ENCODE measurements around the gene ELANE. TPM values are rescaled to one million over a fixed set of nuclear protein-coding genes. Genes with fewer than 3 reads are reported as not detected.

The ELANE gene
- total RNA-seq, 2 donors from 2014 or later = not detected

- Mint-ChIP-seq H3K9me3 (no peaks in the 10 kb centered on the region), H3K27ac (no peak within 1 kb of the TSS), H3K27me3 (peaks cover 0 to 8% of the 10 kb centered on the region in 2 donors), H3K4me1 (ENCODE audit: low read depth in 2 of 2) (no peaks in the 10 kb centered on the region), H3K4me3 (no peak within 1 kb of the TSS), H3K36me3 (no peaks in the 10 kb centered on the region)
- ATAC-seq = peak in 1 of 2 donors; percentile 34
- DNase-seq (ENCODE audit: low spot score) = peak; percentile 53
These were observed 30.1 kb upstream of the ELANE start, which contains the start of gene PLPPR3 for GRCh38 chr19:821825-822503. Gene PLPPR3, minus strand, starts transcription at chr19:821955. Its CDS starts 396 bp downstream, at chr19:821559.

- Mint-ChIP-seq H3K27ac (no peak overlapping the region), H3K9me3 (no peaks in the 10 kb centered on the region), H3K27me3 (peaks cover 0 to 8% of the 10 kb centered on the region in 2 donors), H3K4me1 (ENCODE audit: low read depth in 2 of 2) (no peaks in the 10 kb centered on the region), H3K36me3 (no peaks in the 10 kb centered on the region), H3K4me3 (no peak overlapping the region)
- no peak for ATAC-seq
- DNase-seq (ENCODE audit: low spot score) = peak; percentile 39
These were observed 28.5 kb upstream of the ELANE start for GRCh38 chr19:823565-824121.

GRCh38 chr19:824885-825284, 27.2 kb upstream of the ELANE start:
- H3K4me3 Mint-ChIP-seq = no peak overlapping the region
- H3K27ac Mint-ChIP-seq = no peak overlapping the region
- DNase-seq (ENCODE audit: low spot score) (peak; percentile 39), ATAC-seq (peak in 1 of 2 donors; percentile 2)
- H3K27me3 Mint-ChIP-seq = peaks cover 0 to 8% of the 10 kb centered on the region in 2 donors
- no peaks in the 10 kb centered on the region for H3K9me3 Mint-ChIP-seq
- no peaks in the 10 kb centered on the region for H3K4me1 Mint-ChIP-seq (ENCODE audit: low read depth in 2 of 2)
- no peaks in the 10 kb centered on the region for H3K36me3 Mint-ChIP-seq

GRCh38 chr19:825897-826644, 26.0 kb upstream of the ELANE start:
- DNase-seq (ENCODE audit: low spot score) = no peak
- ATAC-seq = no peak
- H3K27me3 Mint-ChIP-seq = peaks cover 0 to 8% of the 10 kb centered on the region in 2 donors
- H3K36me3 Mint-ChIP-seq = no peaks in the 10 kb centered on the region
- no peak overlapping the region for H3K27ac Mint-ChIP-seq
- H3K4me1 Mint-ChIP-seq (ENCODE audit: low read depth in 2 of 2) = no peaks in the 10 kb centered on the region
- no peak overlapping the region for H3K4me3 Mint-ChIP-seq
- no peaks in the 10 kb centered on the region for H3K9me3 Mint-ChIP-seq

GRCh38 chr19:827314-827709, 24.8 kb upstream of the ELANE start:
- H3K27ac Mint-ChIP-seq = no peak overlapping the region

GRCh38 chr19:827710-828321, 24.3 kb upstream of the ELANE start, which contains the start of gene AZU1:
Gene AZU1, plus strand, starts transcription at chr19:827837. Its CDS starts 10 bp downstream, at chr19:827847.
- Mint-ChIP-seq H3K27ac (no peak within 1 kb of the TSS), H3K36me3 (no peaks in the 10 kb centered on the region), H3K27me3 (peaks cover 0 to 8% of the 10 kb centered on the region in 2 donors), H3K4me1 (ENCODE audit: low read depth in 2 of 2) (no peaks in the 10 kb centered on the region), H3K4me3 (no peak within 1 kb of the TSS), H3K9me3 (no peaks in the 10 kb centered on the region)
- ATAC-seq (peak; percentile 41 to 44), DNase-seq (ENCODE audit: low spot score) (no peak)

More at GRCh38 chr19:827314-827709, 24.8 kb upstream of the ELANE start:
- DNase-seq (ENCODE audit: low spot score) (no peak), ATAC-seq (peak in 1 of 2 donors; percentile 2)
- H3K36me3 Mint-ChIP-seq = no peaks in the 10 kb centered on the region
- no peak overlapping the region for H3K4me3 Mint-ChIP-seq
- no peaks in the 10 kb centered on the region for H3K9me3 Mint-ChIP-seq
- no peaks in the 10 kb centered on the region for H3K4me1 Mint-ChIP-seq (ENCODE audit: low read depth in 2 of 2)
- H3K27me3 Mint-ChIP-seq = peaks cover 0 to 8% of the 10 kb centered on the region in 2 donors

GRCh38 chr19:829129-829758, 22.9 kb upstream of the ELANE start:
- no peak overlapping the region for H3K27ac Mint-ChIP-seq
- H3K27me3 Mint-ChIP-seq = peaks cover 0 to 3% of the 10 kb centered on the region in 2 donors
- no peaks in the 10 kb centered on the region for H3K4me1 Mint-ChIP-seq (ENCODE audit: low read depth in 2 of 2)
- ATAC-seq (no peak), DNase-seq (ENCODE audit: low spot score) (no peak)
- no peaks in the 10 kb centered on the region for H3K36me3 Mint-ChIP-seq
- no peaks in the 10 kb centered on the region for H3K9me3 Mint-ChIP-seq
- no peak overlapping the region for H3K4me3 Mint-ChIP-seq

- Mint-ChIP-seq H3K36me3 (no peaks in the 10 kb centered on the region), H3K27ac (no peak overlapping the region), H3K9me3 (no peaks in the 10 kb centered on the region), H3K27me3 (peaks cover 7 to 9% of the 10 kb centered on the region in 2 donors), H3K4me1 (ENCODE audit: low read depth in 2 of 2) (no peaks in the 10 kb centered on the region), H3K4me3 (no peak overlapping the region)
- DNase-seq (ENCODE audit: low spot score) (no peak), ATAC-seq (no peak)
These were observed 20.4 kb upstream of the ELANE start for GRCh38 chr19:831407-832369.

- Mint-ChIP-seq H3K36me3 (no peaks in the 10 kb centered on the region), H3K27ac (no peak overlapping the region), H3K4me3 (no peak overlapping the region), H3K9me3 (no peaks in the 10 kb centered on the region), H3K27me3 (peaks cover 7 to 9% of the 10 kb centered on the region in 2 donors), H3K4me1 (ENCODE audit: low read depth in 2 of 2) (no peaks in the 10 kb centered on the region)
- ATAC-seq (peak in 1 of 2 donors; percentile 40), DNase-seq (ENCODE audit: low spot score) (no peak)
These were observed 17.9 kb upstream of the ELANE start for GRCh38 chr19:834216-834615.

- no peaks in the 10 kb centered on the region for H3K4me1 Mint-ChIP-seq (ENCODE audit: low read depth in 2 of 2)
- no peak overlapping the region for H3K27ac Mint-ChIP-seq
- no peaks in the 10 kb centered on the region for H3K9me3 Mint-ChIP-seq
- no peak overlapping the region for H3K4me3 Mint-ChIP-seq
- DNase-seq (ENCODE audit: low spot score) (no peak), ATAC-seq (peak; percentile 57 to 61)
- peaks cover 7 to 9% of the 10 kb centered on the region in 2 donors for H3K27me3 Mint-ChIP-seq
- no peaks in the 10 kb centered on the region for H3K36me3 Mint-ChIP-seq
These were observed 16.8 kb upstream of the ELANE start for GRCh38 chr19:835210-835810.

GRCh38 chr19:840519-841206, 11.4 kb upstream of the ELANE start, which contains the start of gene PRTN3:
Gene PRTN3, plus strand, starts transcription at chr19:840999. Its CDS starts 10 bp downstream, at chr19:841009.
- DNase-seq (ENCODE audit: low spot score) = no peak
- Mint-ChIP-seq H3K4me3 (peak within 1 kb of the TSS; percentile 47), H3K4me1 (ENCODE audit: low read depth in 2 of 2) (peaks cover 0 to 7% of the 10 kb centered on the region in 2 donors), H3K36me3 (peaks cover 6% of the 10 kb centered on the region), H3K27me3 (peaks cover 15 to 21% of the 10 kb centered on the region in 2 donors), H3K27ac (peak within 1 kb of the TSS in 1 of 2 donors; percentile 42), H3K9me3 (no peaks in the 10 kb centered on the region)
- ATAC-seq = no peak
